Activated CD8-positive, alpha-beta memory T cell treated with anti-CD3 and anti-CD28 coated beads for 1 hour (primary cell): ENCODE measurements around the gene KCNH1.

Experiments used
- DNase-seq, 2 donors: peaks; one replicate each; pipeline ENCODE4 v3.0.0-alpha.2; 2020; ENCODE audit warnings: low read depth in 1 of 2; ENCODE audit errors: extremely low read depth in 1 of 2

Gene KCNH1

GRCh38 chr1:210883821-210884220 lies 250.1 kb downstream of the KCNH1 start:
- DNase-seq = no peak

- DNase-seq = no peak
These were observed 251.3 kb downstream of the KCNH1 start for GRCh38 chr1:210882414-210883221.

DNA sequence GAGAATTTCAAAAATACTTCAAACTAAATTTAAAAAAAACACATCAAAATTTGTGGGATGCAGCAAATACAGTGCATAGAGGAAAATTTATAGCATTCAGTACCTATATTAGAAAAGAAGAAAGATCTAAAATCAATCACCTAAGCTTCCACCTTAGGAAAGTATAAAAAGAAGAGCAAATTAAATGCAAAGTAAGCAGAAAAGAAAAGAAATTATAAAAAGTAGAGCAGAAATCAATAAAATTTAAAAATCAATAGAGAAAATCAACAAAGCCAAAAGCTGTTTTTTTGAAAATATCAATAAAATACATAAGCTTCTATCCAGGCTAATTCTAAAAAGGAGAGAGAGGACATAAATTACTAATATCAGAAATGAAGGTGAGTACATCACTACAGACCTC lies 255.4 kb downstream of the KCNH1 start:
- no peak for DNase-seq

DNA sequence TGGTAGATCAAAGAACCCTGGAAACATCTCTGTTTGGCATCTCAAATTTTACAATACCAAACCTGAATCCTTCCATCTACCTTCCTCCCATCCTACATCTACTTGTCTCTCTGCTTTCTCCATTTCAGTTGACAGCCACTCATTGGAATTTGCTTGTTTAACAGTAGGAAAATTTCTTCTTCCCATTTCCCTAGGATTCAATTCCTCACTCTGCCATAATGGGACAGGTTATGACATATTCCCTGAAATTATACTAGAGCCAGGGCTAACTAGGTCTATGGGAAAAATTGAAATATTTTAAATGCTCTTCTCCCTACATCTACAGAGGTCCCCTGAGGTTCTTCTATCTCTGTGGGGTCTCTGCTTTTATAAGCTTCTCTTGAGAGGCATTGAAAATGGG lies 257.7 kb downstream of the KCNH1 start:
- no peak for DNase-seq

DNA sequence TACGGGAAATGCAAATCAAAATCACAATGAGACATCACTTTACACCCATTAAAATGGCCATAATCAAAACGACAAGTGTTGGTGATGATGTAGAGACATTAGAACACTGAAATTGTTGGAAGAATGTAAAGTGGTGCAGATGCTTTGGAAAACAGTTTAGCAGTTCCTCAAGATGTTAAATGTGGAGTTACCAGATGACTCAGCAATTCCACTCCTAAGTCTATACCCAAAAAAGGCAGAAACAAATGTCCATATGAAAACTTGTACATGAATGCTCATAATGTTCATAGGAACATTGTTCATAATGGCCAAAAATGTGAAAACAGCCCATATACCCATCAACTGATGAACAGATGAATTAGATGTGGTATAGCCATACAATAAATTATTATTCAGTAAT lies 267.4 kb downstream of the KCNH1 start:
- DNase-seq = no peak

DNA sequence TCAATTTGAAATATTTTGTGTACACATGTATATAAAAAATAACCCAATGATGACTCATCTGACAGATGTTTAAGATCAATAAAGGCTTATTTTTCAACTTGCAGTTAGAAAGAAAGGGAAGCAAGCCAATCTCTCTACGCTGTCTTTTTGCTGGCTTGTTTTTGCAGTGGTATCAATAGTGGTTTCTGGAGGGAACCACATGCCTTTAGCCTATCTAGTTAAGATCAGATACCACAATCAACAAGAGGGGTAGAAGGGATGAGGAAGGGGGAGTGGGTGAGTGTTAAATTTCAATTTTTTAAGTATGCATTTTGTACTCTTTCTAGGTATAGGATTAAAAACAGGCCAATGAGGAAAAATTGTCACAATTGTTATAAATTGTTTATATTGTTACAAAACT lies 276.2 kb downstream of the KCNH1 start:
- DNase-seq = no peak

DNA sequence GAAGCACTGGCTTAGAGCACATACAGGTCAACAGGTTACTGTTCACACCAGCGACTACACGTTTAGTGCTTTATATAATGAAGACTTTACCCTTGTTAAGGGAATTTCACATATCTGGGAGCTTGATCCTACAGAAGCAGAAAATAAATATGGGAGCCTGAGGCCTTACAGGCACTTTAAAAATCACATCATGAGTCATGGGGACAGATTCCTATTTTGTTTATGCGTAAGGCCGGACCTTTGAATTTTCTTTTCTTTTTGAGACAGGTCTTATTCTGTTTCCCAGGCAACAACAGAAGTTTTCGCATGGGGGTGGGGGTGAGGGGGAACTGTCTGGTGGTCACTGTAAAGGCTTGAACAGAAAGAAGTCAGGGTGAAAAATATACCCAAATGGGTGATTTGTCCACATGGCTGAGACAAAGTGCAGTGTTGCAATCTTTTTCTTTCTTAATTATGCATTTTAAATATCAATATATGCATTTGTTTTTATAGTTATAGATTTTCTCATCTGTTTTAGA lies 276.7 kb downstream of the KCNH1 start:
- DNase-seq = no peak

- no peak for DNase-seq
These were observed 278.5 kb downstream of the KCNH1 start for GRCh38 chr1:210855440-210855839.

DNA sequence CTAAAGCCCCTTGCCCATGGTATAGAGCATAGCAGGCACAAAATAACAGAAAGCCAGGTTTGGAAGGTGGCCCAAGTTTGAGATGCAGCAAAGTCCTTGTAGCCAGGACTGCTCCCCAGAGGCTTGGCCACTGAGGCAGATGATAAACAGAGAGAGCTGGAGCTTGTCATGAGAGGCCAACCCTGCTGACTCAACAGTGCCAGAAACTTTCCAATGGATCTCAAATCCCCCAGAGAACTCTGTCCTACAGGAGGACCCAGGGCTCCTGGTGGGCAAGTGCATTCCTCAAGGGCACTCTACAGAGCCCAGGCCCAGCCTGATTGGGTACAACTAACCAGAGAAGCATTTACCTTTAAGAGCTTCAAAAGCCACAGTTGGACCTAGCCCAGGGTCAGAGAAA lies 280.7 kb downstream of the KCNH1 start:
- no peak for DNase-seq

DNA sequence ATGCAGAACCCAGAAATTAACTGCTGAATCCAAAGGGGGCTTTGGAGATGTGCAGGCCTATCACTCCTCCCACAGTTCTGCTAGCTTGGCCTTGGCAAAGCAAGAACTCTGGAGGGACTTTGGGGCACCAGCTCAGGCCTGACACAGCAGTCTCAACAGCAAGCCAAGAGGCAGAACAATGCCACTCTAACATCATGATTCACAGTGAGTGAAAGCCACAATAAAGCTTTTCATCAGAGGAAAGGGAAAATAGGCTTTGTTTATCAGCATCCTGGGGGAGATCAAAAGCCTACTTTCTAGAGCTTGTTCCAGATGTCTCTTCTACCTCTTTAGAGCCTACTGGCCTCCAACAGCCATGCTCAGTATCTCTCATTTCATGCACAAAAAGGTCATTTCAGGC lies 283.4 kb downstream of the KCNH1 start:
- no peak for DNase-seq

DNA sequence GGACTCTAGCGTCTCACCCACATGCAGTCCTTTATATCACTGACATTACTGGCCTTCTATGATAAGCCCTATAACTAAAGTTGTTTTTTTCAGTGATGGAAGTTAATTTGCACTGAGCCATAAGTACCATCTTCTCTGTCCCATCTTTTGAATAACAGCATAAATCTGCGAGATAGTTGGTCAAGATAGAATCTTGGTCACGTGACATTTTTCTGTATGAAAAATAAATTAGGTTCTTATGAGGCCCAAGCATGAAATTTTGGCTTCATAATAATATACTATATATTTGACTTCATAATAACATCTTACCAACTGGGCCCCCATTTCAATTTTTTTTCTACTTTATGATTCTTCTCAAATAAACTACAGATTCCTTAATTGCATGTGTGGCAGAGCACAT lies 285.5 kb downstream of the KCNH1 start:
- DNase-seq = no peak

DNA sequence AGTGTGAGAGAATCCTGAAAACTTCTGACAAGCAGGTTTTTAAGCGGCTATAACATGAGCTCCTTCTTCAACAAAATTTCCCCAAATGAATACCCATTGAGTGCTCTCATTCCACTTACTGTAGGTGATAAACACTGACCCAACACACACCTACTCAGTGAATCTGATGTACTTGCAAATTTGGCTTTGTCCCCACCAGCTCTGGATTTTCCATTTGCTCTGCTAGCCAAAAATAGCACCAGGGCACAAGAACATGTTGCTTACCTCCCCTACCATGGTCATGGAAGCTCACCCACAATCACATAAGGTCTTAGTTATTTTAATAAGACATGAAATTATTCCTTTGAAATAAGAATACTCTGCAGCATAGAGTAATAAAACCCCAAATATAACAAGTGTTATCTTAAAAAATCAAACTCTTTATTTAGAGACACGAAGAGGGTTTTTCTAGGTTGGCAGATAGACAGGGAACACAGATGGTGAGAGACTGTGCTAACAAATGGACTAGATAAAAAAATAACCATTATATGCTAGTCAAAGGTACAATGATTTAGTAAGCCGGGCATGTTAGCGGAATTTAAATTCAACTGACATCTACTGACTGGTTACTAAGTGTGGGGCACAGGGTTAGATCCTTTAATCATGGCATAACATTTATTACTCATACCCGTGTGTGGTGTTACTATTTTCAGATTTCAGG lies 291.9 kb downstream of the KCNH1 start:
- DNase-seq = no peak

DNA sequence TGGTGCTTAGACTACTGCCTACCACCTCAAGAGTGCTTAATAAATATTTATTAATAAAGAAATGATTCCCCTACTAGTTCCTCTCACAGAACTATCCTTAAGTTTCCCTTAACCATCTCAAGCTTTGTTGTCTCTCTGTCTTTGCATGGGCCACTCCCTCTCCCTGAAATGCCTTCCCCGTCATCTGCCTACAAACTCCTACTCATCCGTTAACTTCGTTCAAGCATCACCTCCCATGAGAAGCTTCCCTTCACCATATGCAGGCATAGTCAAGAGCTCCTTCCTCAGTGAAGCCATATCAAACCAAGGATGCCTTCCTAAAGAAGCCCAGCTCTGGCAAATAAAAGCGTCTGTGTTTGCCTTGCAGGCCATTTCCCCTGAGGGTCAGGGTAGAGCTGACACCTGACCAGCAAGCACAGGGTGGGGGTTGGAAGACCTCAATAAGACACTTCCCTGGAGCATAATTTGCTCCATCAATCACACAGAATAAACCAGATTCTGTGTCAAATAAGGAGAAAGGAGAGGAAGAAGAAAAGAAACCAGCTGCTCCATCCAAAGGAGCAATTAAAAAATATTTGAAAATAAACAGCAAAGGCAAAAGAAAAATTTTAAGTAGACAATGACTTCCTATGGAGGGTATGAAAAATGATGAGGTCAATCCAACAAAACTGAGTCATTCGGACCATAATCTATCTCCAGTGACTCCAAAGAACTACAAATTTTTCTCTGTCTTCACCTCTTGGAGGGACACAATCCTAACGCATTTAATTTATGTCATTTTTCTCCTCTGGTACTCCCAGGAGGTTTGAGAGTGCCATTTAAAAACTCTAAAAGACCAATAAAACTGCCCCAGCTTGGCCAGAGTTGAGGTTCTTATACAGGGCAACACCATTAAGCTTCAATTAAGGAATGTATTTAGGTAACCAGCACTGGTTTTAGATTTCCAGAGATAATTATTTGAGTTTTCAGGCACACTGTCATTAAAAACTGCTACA lies 303.6 kb downstream of the KCNH1 start:
- DNase-seq = no peak

DNA sequence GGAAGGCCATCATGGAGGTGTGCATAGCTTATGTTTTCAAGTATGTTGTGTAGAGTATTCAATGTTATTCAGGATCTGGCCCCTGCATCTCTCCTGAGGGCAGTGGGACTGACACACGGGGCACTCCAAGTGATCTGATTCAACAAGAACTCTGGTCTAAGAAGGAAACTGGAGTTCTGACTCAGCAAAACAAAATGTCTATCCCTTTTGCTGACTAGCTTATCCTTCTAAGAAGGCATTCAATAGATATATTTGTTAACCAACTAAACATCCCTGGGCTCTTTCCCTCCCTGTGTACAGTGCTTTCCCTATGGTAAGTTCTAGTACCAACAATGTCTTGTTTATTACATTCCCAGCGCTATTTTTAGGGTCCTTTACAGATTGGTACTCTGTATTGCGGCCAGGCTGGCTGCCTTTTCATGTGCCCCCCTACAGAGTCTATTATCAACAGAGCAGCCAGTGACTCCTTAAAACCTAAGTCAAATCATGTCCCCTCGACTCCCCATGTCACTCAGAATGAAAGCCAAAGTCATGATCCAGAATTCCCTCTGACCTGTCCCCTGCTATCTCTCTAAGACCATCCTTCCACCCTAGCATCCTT lies 304.9 kb downstream of the KCNH1 start:
- no peak for DNase-seq

DNA sequence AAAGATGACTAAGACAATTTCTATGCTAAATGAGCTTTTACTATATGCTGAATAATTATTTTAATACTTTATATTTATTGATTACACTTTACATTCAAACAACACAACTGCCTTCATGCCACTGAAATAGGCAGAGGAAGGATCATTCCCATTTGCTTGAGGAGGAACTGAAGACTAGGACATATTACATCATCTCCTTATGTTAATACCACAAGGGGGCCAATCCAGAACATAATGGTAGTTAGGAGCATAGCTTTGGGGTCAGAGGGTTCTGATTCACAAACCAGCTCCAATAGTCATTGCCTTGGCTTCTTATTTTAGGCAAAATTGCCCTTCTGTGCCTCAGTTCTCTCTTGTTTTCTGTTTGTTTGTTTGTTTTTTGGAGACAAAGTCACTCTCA lies 306.5 kb downstream of the KCNH1 start:
- DNase-seq = no peak

DNA sequence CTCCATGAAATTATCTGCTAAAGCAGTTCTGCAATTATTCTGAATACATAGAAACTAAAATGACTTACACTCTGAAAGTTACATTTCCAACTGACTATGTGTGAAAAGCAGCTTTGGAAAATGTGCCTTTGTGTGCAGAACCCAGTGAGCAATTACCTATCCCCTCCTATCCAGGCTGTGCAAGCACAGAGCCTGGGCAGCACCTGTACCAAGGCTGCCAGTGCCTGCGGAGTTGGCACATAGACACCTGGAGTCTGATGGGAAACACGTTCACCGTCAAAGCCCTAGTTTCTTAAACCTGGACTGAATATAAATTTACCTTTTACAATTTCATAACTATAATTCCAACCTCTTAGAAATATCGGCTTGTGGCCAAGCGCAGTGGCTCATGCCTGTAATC lies 307.3 kb downstream of the KCNH1 start:
- DNase-seq = no peak

DNA sequence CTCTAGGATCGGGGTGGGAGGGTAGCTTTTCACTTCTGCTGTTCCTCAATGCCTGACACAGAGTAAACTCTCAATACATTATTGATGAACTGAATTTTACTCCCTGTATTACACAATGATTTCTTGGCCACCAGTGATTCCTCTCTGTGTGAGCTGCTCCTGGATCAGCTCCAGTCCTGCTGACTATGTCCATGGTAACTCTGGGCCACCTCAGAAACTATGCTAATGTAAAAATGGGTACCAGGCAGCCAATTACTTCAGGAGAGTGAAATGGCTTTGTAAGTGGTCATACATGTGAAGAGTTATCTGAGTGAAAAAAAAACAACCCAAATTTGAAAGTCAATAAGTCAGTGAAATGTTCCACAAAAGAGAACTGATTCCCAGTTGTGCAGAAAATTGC lies 311.0 kb downstream of the KCNH1 start:
- no peak for DNase-seq

DNA sequence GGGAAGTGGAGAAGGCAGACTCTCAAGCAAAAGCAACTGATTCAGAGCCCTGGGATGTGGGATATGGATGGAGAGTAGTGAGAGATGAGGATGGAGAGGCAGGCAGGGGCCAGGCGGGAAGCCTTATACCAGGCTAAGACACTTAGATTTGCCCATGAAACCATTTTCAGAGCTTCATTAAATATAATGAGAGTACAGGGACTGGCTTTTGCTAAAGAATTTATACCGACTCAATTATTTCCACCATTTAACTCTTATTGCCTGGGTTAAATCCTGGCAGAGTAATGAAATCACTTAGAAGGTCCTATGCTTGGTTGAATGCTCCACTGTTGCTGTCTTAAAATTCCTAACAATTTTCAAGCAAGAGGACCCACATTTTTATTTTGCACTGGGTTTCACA lies 311.7 kb downstream of the KCNH1 start:
- no peak for DNase-seq

- no peak for DNase-seq
These were observed 312.3 kb downstream of the KCNH1 start for GRCh38 chr1:210821615-210822014.

DNA sequence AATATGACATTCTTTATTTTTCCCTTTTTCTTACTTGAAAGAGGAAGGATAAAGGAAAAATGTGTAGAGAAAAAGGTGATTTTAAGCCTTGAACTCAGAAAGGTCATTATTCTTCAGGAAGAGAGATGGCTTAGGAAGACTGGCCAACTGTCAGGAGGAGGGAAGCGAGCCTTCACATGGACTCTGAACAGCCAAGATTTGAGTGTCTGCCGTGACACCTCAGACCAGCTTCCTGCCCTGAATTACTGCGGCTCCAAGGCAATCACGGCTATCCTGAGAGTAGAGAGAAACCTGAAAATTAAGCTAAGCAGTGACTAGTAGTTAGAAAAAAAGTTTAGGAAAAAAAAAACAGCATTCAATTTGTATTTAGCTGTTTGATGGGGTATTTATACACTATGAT lies 314.7 kb downstream of the KCNH1 start:
- DNase-seq = no peak
